H1 (cell line): ENCODE data around the gene KRTAP5-1. TPM values are rescaled to one million over a fixed set of nuclear protein-coding genes. Genes with fewer than 3 reads are reported as not detected.
A peak's percentile ranks its signal among the peaks of the same experiment; 100 is the strongest.

Source experiments
- CTCF ChIA-PET: fragments of 300-600 bp; sonication (Branson Sonifier 250); formaldehyde crosslinking; loops from one replicate; lab custom pipeline; 2021; ENCODE audit not compliant: partially characterized antibody; lab: Charles Lee
- POLR2A ChIA-PET: fragments of 300-600 bp; sonication (Branson Sonifier 250); formaldehyde crosslinking; loops from one replicate; lab custom pipeline; 2021; ENCODE audit warnings: inconsistent platforms; ENCODE audit not compliant: partially characterized antibody; lab: Charles Lee
- DNase-seq, 2 experiments: peaks; one replicate each; pipeline versions ENCODE4 v3.0.0 to v3.0.0-alpha.2; 2010 to 2022; ENCODE audit warnings: low spot score in 2 of 2, low read depth in 1 of 2, mixed read lengths in 1 of 2
- FAIRE-seq: peaks from 2 replicates; lab custom pipeline; 2011; peaks lifted over from hg19 to GRCh38; lab: Jason Lieb, UNC
- H2AFZ ChIP-seq: 2 replicates; pipeline ENCODE4 v1.8.1; 2012; ENCODE audit warnings: low read length, inconsistent platforms
- H2AK5ac ChIP-seq: 2 replicates; pipeline ENCODE4 v1.6.1; 2013; ENCODE audit warnings: low read depth, low read length
- H2BK120ac ChIP-seq: replicated peaks from 2 replicates; pipeline ENCODE3; 2013; ENCODE audit warnings: low read depth, low read length, inconsistent platforms
- H2BK12ac ChIP-seq: 2 replicates; pipeline ENCODE4 v1.6.1; 2013; ENCODE audit warnings: low read depth, low read length
- H2BK15ac ChIP-seq: 2 replicates; pipeline ENCODE4 v1.6.1; 2013; ENCODE audit warnings: low read length
- H2BK20ac ChIP-seq: 2 replicates; pipeline ENCODE4 v1.6.1; 2013; ENCODE audit warnings: low read length
- H2BK5ac ChIP-seq: 2 replicates; pipeline ENCODE4 v1.6.1; 2013; ENCODE audit warnings: low read depth, low read length
- H3K14ac ChIP-seq: 2 replicates; pipeline ENCODE4 v1.6.1; 2013; ENCODE audit warnings: inconsistent platforms; ENCODE audit not compliant: insufficient read length
- H3K18ac ChIP-seq: 2 replicates; pipeline ENCODE4 v1.6.1; 2013; ENCODE audit warnings: low read length; ENCODE audit errors: extremely low read depth
- H3K23ac ChIP-seq: 2 replicates; pipeline ENCODE4 v1.6.1; 2013; ENCODE audit warnings: inconsistent platforms; ENCODE audit not compliant: insufficient read length
- H3K23me2 ChIP-seq: 2 replicates; pipeline ENCODE4 v1.6.1; 2013; ENCODE audit warnings: low read depth, low read length
- H3K27ac ChIP-seq: 2 replicates; pipeline ENCODE4 v1.6.1; 2011; ENCODE audit warnings: low read depth, low read length, inconsistent platforms
- H3K27me3 ChIP-seq, 4 experiments: replicated peaks in 1 of 4; 1 replicate in 1 of 4; 2 replicates in 3 of 4; pipeline versions ENCODE4 v1.6.1 to v1.8.1; 2011 to 2013; ENCODE audit warnings: low read length in 3 of 4, mild to moderate bottlenecking in 3 of 4, inconsistent platforms in 2 of 4, mixed read lengths in 2 of 4, moderate library complexity in 1 of 4; ENCODE audit not compliant: control insufficient read depth in 3 of 4, insufficient read depth in 3 of 4; ENCODE audit errors: extremely low read depth in 1 of 4
- H3K36me3 ChIP-seq, 4 experiments: 2 replicates each; pipeline versions ENCODE4 v1.6.1 to v1.8.1; 2011 to 2013; ENCODE audit warnings: mild to moderate bottlenecking in 4 of 4, low read length in 3 of 4, moderate library complexity in 2 of 4, control low read depth in 1 of 4, inconsistent platforms in 1 of 4; ENCODE audit not compliant: insufficient read depth in 4 of 4, control insufficient read depth in 2 of 4
- H3K4ac ChIP-seq: replicated peaks from 2 replicates; pipeline ENCODE3; 2013; ENCODE audit warnings: low read length, low read depth, mixed read lengths, inconsistent platforms; ENCODE audit not compliant: insufficient read length
- H3K4me1 ChIP-seq, 4 experiments: replicated peaks in 1 of 4; 1 replicate in 1 of 4; 2 replicates in 3 of 4; pipeline versions ENCODE4 v1.6.1 to v1.8.1; 2011 to 2013; ENCODE audit warnings: low read length in 3 of 4, inconsistent platforms in 2 of 4, mixed read lengths in 1 of 4; ENCODE audit not compliant: insufficient read depth in 4 of 4, control insufficient read depth in 3 of 4
- H3K4me2 ChIP-seq, 2 experiments: 2 replicates each; pipeline versions ENCODE4 v1.6.1 to v1.8.1; 2011 to 2013; ENCODE audit warnings: low read depth in 2 of 2, low read length in 2 of 2, control low read depth in 1 of 2, inconsistent platforms in 1 of 2, mild to moderate bottlenecking in 1 of 2; ENCODE audit not compliant: insufficient read depth in 1 of 2
- H3K4me3 ChIP-seq, 4 experiments: fragments of 200-600, 300-600 bp in 1 of 4; sonication (generic), shearing (Covaris generic), sonication (Bioruptor Twin) in 1 of 4; 2 replicates each; pipeline versions ENCODE4 v1.5.1 to v1.8.1; 2011 to 2016; ENCODE audit warnings: low read length in 4 of 4, low read depth in 3 of 4, control low read depth in 2 of 4, inconsistent platforms in 2 of 4, mild to moderate bottlenecking in 2 of 4, mixed read lengths in 1 of 4, moderate library complexity in 1 of 4; ENCODE audit not compliant: insufficient read depth in 2 of 4; ENCODE audit errors: extremely low read depth in 1 of 4
- H3K56ac ChIP-seq: replicated peaks from 2 replicates; pipeline ENCODE3; 2013; ENCODE audit warnings: low read depth, mild to moderate bottlenecking, mixed read lengths, low read length, inconsistent platforms; ENCODE audit not compliant: insufficient read length
- H3K79me1 ChIP-seq: 2 replicates; pipeline ENCODE4 v1.6.1; 2013; ENCODE audit warnings: low read depth, low read length, control low read depth
- H3K79me2 ChIP-seq, 2 experiments: 2 replicates each; pipeline versions ENCODE4 v1.6.1 to v1.8.1; 2012 to 2013; ENCODE audit warnings: low read length in 2 of 2, mild to moderate bottlenecking in 2 of 2, inconsistent platforms in 1 of 2; ENCODE audit not compliant: insufficient read depth in 2 of 2, control insufficient read depth in 1 of 2
- H3K9ac ChIP-seq, 4 experiments: replicated peaks in 1 of 4; 1 replicate in 1 of 4; 2 replicates in 3 of 4; pipeline versions ENCODE4 v1.6.1 to v1.8.1; 2011 to 2013; ENCODE audit warnings: low read depth in 3 of 4, low read length in 3 of 4, control low read depth in 2 of 4, mild to moderate bottlenecking in 2 of 4, moderate library complexity in 2 of 4, inconsistent platforms in 1 of 4; ENCODE audit errors: extremely low read depth in 1 of 4
- H3K9me3 ChIP-seq, 2 experiments: 2 replicates each; pipeline versions ENCODE4 v1.6.1 to v1.8.1; 2012 to 2013; ENCODE audit warnings: mild to moderate bottlenecking in 2 of 2, moderate library complexity in 2 of 2, control low read depth in 1 of 2, inconsistent platforms in 1 of 2, low read depth in 1 of 2, low read length in 1 of 2, mixed read lengths in 1 of 2; ENCODE audit not compliant: insufficient read depth in 2 of 2
- H4K20me1 ChIP-seq, 2 experiments: replicated peaks in 1 of 2; 2 replicates each; pipeline versions ENCODE3 to v1.8.1; 2011 to 2013; ENCODE audit warnings: inconsistent platforms in 2 of 2, low read length in 2 of 2, mild to moderate bottlenecking in 1 of 2; ENCODE audit not compliant: insufficient read depth in 2 of 2, control insufficient read depth in 1 of 2
- H4K5ac ChIP-seq: 2 replicates; pipeline ENCODE4 v1.6.1; 2013; ENCODE audit warnings: low read length, low read depth, mixed read lengths, inconsistent platforms; ENCODE audit not compliant: insufficient read length
- H4K8ac ChIP-seq: 2 replicates; pipeline ENCODE4 v1.8.0; 2013; ENCODE audit warnings: mild to moderate bottlenecking, moderate library complexity, low read length, inconsistent platforms; ENCODE audit not compliant: insufficient read depth; ENCODE audit errors: extremely low read depth
- H4K91ac ChIP-seq: replicated peaks from 2 replicates; pipeline ENCODE3; 2013; ENCODE audit warnings: low read length, mixed read lengths, inconsistent platforms; ENCODE audit not compliant: insufficient read length
- JUND ChIP-seq: IDR thresholded peaks from 2 replicates; pipeline ENCODE4 v1.6.1; 2011; ENCODE audit warnings: mild to moderate bottlenecking, improper control_type of control experiment, low read length
- RNF2 ChIP-seq: fragments of 200-900, 300-1000 bp; sonication (generic); IDR thresholded peaks from 2 replicates; pipeline ENCODE4 v1.7.1; 2016; ENCODE audit warnings: borderline replicate concordance, low read depth, mild to moderate bottlenecking, antibody characterized with exemption, low read length; ENCODE audit not compliant: poor library complexity, severe bottlenecking; ENCODE audit errors: missing control alignments
- RXRA ChIP-seq: IDR thresholded peaks from 2 replicates; pipeline ENCODE4 v1.6.1; 2011; ENCODE audit warnings: low read depth, mild to moderate bottlenecking, low read length, moderate library complexity; ENCODE audit not compliant: insufficient read depth
- SAP30 ChIP-seq: fragments of 300-600 bp; sonication (generic); IDR thresholded peaks from 2 replicates; pipeline ENCODE4 v1.7.1; 2012; ENCODE audit warnings: low read length, moderate library complexity, mild to moderate bottlenecking, inconsistent platforms; ENCODE audit not compliant: insufficient read depth, insufficient replicate concordance
- TAF1 ChIP-seq: IDR thresholded peaks from 2 replicates; pipeline ENCODE4 v1.6.1; 2011; ENCODE audit warnings: mild to moderate bottlenecking, low read depth, low read length
- TCF12 ChIP-seq: IDR thresholded peaks from 2 replicates; pipeline ENCODE4 v1.6.1; 2011; ENCODE audit warnings: low read depth, mild to moderate bottlenecking, low read length
- ZNF274 ChIP-seq: IDR thresholded peaks from 2 replicates; pipeline ENCODE4 v1.7.0; 2012; ENCODE audit warnings: low read length, borderline replicate concordance; ENCODE audit errors: extremely low read depth
- WGBS, 2 experiments: shearing (Covaris generic) in 1 of 2; methylation state at CpG; one replicate each; pipeline versions ENCODE4 v1.1.6 to v1.1.7; 2013 to 2015; ENCODE audit warnings: low lambda C conversion rate in 2 of 2, mixed read lengths in 2 of 2, inconsistent platforms in 1 of 2, low coverage in 1 of 2, missing lambda C conversion rate in 1 of 2; ENCODE audit not compliant: insufficient replicate concordance in 2 of 2, insufficient coverage in 1 of 2, insufficient read length in 1 of 2; ENCODE audit errors: extremely low coverage in 1 of 2, missing lambda C conversion rate in 1 of 2; 5-methylcytosine and 5-hydroxymethylcytosine counted together
- polyA plus RNA-seq, 7 experiments: library from polyadenylated mRNA; depleted of rRNA in 3 of 7; stranded (reverse) in 5 of 7; unstranded in 2 of 7; fragments of >200 nt in 5 of 7; fragments of 200-250 nt in 2 of 7; gene quantifications; 1 replicate in 5 of 7; 2 replicates in 1 of 7; 4 replicates in 1 of 7; pipeline versions ENCODE4 v1.2.1 to v1.2.3, GENCODE V29; 2011 to 2013; ENCODE audit warnings: missing spikeins in 2 of 7, mixed read lengths in 2 of 7
- total RNA-seq: library from RNA; stranded (reverse); fragmentation: NEBNext Ultra II Directional; extraction: Animal tissue kit (Norgen Biotek cat#: 25700); gene quantifications from 2 replicates; pipeline ENCODE4 v1.2.1, GENCODE V29; 2021

Gene KRTAP5-1
- total and polyA plus RNA-seq, 2 of the 8 experiments (the other 6 are each of a cell fraction or from before 2014, with no cell fraction given), result not detected

- H3K18ac ChIP-seq, result no peak overlapping the region
- H3K9ac ChIP-seq, result no peak overlapping the region
- no peak overlapping the region for H3K27ac ChIP-seq
- peaks cover 0 to 5% of the 10 kb centered on the region in 2 experiments for H4K20me1 ChIP-seq
- peaks cover 19% of the 10 kb centered on the region for H3K79me1 ChIP-seq
- H3K4ac ChIP-seq, result no peak overlapping the region
- no peak overlapping the region for H3K23ac ChIP-seq
- H4K5ac ChIP-seq, result no peak overlapping the region
- no peak overlapping the region for H2BK15ac ChIP-seq
- peaks cover 0 to 9% (median 5%) of the 10 kb centered on the region in 4 experiments; a peak in 5 of 7 replicates for H3K27me3 ChIP-seq
- 85% methylated on average over 16 of the region's 16 CpGs; no CpG with 5 or more reads in 1 of the 2 experiments for WGBS, 2 experiments
- H3K4me3 ChIP-seq, result no peak overlapping the region
- H2AK5ac ChIP-seq, result no peak overlapping the region
- no peaks in the 10 kb centered on the region for H3K23me2 ChIP-seq
- no peak overlapping the region for H3K14ac ChIP-seq
- FAIRE-seq, result no peak
- H2AFZ ChIP-seq, result no peak overlapping the region
- H3K9me3 ChIP-seq, result no peaks in the 10 kb centered on the region
- H3K56ac ChIP-seq, result no peak overlapping the region
- H3K4me1 ChIP-seq, result no peaks in the 10 kb centered on the region; a peak in 1 of 7 replicates
- H2BK20ac ChIP-seq, result no peak overlapping the region
- no peak overlapping the region for H2BK120ac ChIP-seq
- no peak overlapping the region for H2BK12ac ChIP-seq
- ChIA-PET POLR2A (interaction anchor here (1.2 kb wide), 1 partner anchor 12 kb away, joined by 3 read pairs; no protein-coding TSS in a partner anchor), CTCF (interaction anchor here (0.8 to 2.6 kb wide), 6 partner anchors 10 to 59 kb away, joined by 3 to 12 read pairs (median 4); no protein-coding TSS in a partner anchor)
- no peaks in the 10 kb centered on the region for H3K36me3 ChIP-seq
- no peak overlapping the region for H4K91ac ChIP-seq
- H4K8ac ChIP-seq, result peak overlapping the region; percentile 47; the same call in 1 of the 2 replicates
- no peak for DNase-seq
- peaks cover 0 to 40% of the 10 kb centered on the region in 2 experiments; a peak in 1 of 4 replicates for H3K79me2 ChIP-seq
- TF ChIP-seq ZNF274 (no peak), RNF2 (no peak), SAP30 (no peak), TAF1 (no peak), JUND (no peak), RXRA (no peak), TCF12 (no peak)
- TF ChIP-seq, all 59 proteins: peak for 0
- H3K4me2 ChIP-seq, result no peak overlapping the region
- no peak overlapping the region for H2BK5ac ChIP-seq
Measured at GRCh38 chr11:1536065-1536843, 48.8 kb downstream of the KRTAP5-1 start.
